Ovary (tissue), 9 donors: ENCODE data around the gene CEP41. TPM values are rescaled to one million over a fixed set of nuclear protein-coding genes. Genes with fewer than 3 reads are reported as not detected.

ENCODE experiments used
- DNase-seq, 5 donors: peaks; one replicate each; pipeline ENCODE4 v3.0.0-alpha.2; 2019 to 2020
- H3K27ac ChIP-seq, 2 donors: fragments of 200-600 bp; one replicate each; pipeline versions ENCODE4 v1.5.1 to v1.8.0; 2019 to 2022
- H3K27me3 ChIP-seq: fragments of 200-600 bp; one replicate; pipeline ENCODE4 v1.8.0; 2022
- H3K36me3 ChIP-seq: fragments of 200-600 bp; sonication (generic); one replicate; pipeline ENCODE4 v1.5.1; 2019
- H3K4me1 ChIP-seq: one replicate; pipeline ENCODE4 v1.8.1; 2013; ENCODE audit warnings: mild to moderate bottlenecking, moderate library complexity; ENCODE audit not compliant: insufficient read depth
- H3K4me3 ChIP-seq: fragments of 200-600 bp; sonication (generic); one replicate; pipeline ENCODE4 v1.5.1; 2017
- H3K9me3 ChIP-seq, 2 donors: fragments of 200-600 bp in 1 of 2; sonication (generic) in 1 of 2; one replicate each; pipeline versions ENCODE4 v1.5.1 to v1.8.1; 2013 to 2019; ENCODE audit warnings: mild to moderate bottlenecking in 1 of 2, moderate library complexity in 1 of 2
- CTCF ChIP-seq, 3 donors: fragments of 450-650 bp in 2 of 3; fragments of 200-600 bp in 1 of 3; IDR thresholded peaks; one replicate each; pipeline versions ENCODE4 v1.5.1 to v1.8.0; 2016 to 2022; ENCODE audit warnings: antibody characterized with exemption in 3 of 3, mild to moderate bottlenecking in 1 of 3
- EP300 ChIP-seq: sonication (generic); formaldehyde crosslinking; IDR thresholded peaks from one replicate; pipeline ENCODE4 v1.6.1; 2017; ENCODE audit warnings: antibody characterized with exemption
- POLR2A ChIP-seq: fragments of 450-650 bp; IDR thresholded peaks from one replicate; pipeline ENCODE4 v1.6.1; 2017; ENCODE audit warnings: antibody characterized with exemption, mild to moderate bottlenecking, moderate library complexity
- WGBS, 3 donors: extraction: QIAGEN DNeasy Blood & Tissue Kit in 1 of 3; methylation state at CpG; one replicate each; pipeline versions ENCODE4 v1.1.5 to v1.1.7; 2013 to 2017; 5-methylcytosine and 5-hydroxymethylcytosine counted together
- intact Hi-C, 4 donors: fragments of 100-400 bp; cut with DNase I; formaldehyde crosslinking; loops; one replicate each; pipeline versions ENCODE4 v1.11.0 to v1.15.1; 2022 to 2023
- polyA plus RNA-seq, 2 donors: library from polyadenylated mRNA; stranded (reverse); fragments of 200-250 nt in 1 of 2; fragments of 350-450 nt in 1 of 2; fragmentation: Illumina TruSeq in 1 of 2; extraction: RNeasy Lipid Tissue Mini Kit (QIAGEN cat#74804) in 1 of 2; gene quantifications; one replicate each; pipeline ENCODE4 v1.2.3, GENCODE V29; 2013 to 2014
- total RNA-seq, 7 donors: library from RNA; depleted of rRNA in 2 of 7; stranded (reverse); fragments of >200 nt in 2 of 7; fragmentation: NEBNext Ultra II Directional in 3 of 7; extraction: Animal tissue kit (Norgen Biotek cat#: 25700) in 3 of 7; gene quantifications; one replicate each; pipeline versions ENCODE4 v1.1.0 to v1.2.4, GENCODE V29; 2016 to 2023
- donor health status: DM: no; HTN: no; CAD: no; lungs with moderate emphysema.
- donor health status: DM: no; HTN: no; CAD: no.
- donor health status: Bipolar disorder and iron deficiency.
- donor health status: DM: yes; HTN: yes; CAD: no.
- donor health status: DM: no; HTN: no; CAD: no.
- donor health status: DM: yes; HTN: yes; CAD: no.

Gene CEP41
- total and polyA plus RNA-seq, 9 donors, result 1.8 to 21.3 (median 10.5) TPM

GRCh38 chr7:130483031-130483430 lies 42.2 kb upstream of the CEP41 start:
- no peak overlapping the region for H3K27ac ChIP-seq
- H3K36me3 ChIP-seq, result no peaks in the 10 kb centered on the region
- intact Hi-C loops, result loop anchor here in 1 of 4 donors (1.0 kb wide), 1 partner anchor 33 kb away; no protein-coding TSS in a partner anchor
- DNase-seq, result no peak
- no peaks in the 10 kb centered on the region for H3K9me3 ChIP-seq
- WGBS, 3 donors, result 96 to 98% (median 98%) methylated on average over 3 of the region's 3 CpGs
- H3K4me1 ChIP-seq, result peaks cover 4% of the 10 kb centered on the region
- H3K4me3 ChIP-seq, result no peak overlapping the region
- H3K27me3 ChIP-seq, result no peaks in the 10 kb centered on the region
- TF ChIP-seq EP300 (no peak), POLR2A (no peak), CTCF (IDR thresholded peaks at IDR 0.05) (no peak)

GRCh38 chr7:130481898-130482297 lies 41.1 kb upstream of the CEP41 start:
- Histone ChIP-seq H3K4me1 (peaks cover 4% of the 10 kb centered on the region), H3K4me3 (no peak overlapping the region), H3K36me3 (no peaks in the 10 kb centered on the region), H3K27ac (no peak overlapping the region), H3K9me3 (no peaks in the 10 kb centered on the region), H3K27me3 (no peaks in the 10 kb centered on the region)
- DNase-seq, result no peak
- TF ChIP-seq POLR2A, result no peak
- TF ChIP-seq CTCF (IDR thresholded peaks at IDR 0.05), result no peak
- no peak for TF ChIP-seq EP300
- intact Hi-C loops, result no loop called here
- 23 to 53% (median 39%) methylated on average over 1 of the region's 1 CpG for WGBS, 3 donors

- H3K4me3 ChIP-seq, result no peak overlapping the region
- no peaks in the 10 kb centered on the region for H3K27me3 ChIP-seq
- intact Hi-C loops, result no loop called here
- H3K9me3 ChIP-seq, result no peaks in the 10 kb centered on the region
- no peak for TF ChIP-seq CTCF (IDR thresholded peaks at IDR 0.05)
- no peak for TF ChIP-seq EP300
- no peak for TF ChIP-seq POLR2A
- H3K4me1 ChIP-seq, result no peaks in the 10 kb centered on the region
- H3K36me3 ChIP-seq, result no peaks in the 10 kb centered on the region
- H3K27ac ChIP-seq, result no peak overlapping the region
- 88 to 97% (median 88%) methylated on average over 1 of the region's 1 CpG for WGBS, 3 donors
- no peak for DNase-seq
Measured at GRCh38 chr7:130479716-130480400, 39.0 kb upstream of the CEP41 start.

DNA sequence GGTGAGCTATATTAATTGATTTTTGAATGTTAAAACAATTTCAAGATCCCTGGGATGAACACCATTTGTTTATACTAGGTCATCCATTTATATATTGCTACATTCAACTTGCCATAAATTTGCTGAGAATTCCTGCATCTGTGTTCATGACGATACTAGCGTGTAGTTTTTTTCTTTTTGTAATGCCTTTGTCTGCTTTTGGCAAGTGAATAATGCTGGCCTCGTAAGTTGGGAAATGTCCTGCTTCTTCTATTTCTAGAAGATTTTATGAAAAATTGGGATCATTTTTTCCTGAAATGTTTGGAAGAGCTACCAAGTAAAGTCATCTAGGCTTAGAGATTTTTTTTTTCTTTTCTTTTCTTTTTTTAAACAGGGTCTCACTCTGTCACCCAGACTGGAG lies 38.2 kb upstream of the CEP41 start:
- no peaks in the 10 kb centered on the region for H3K9me3 ChIP-seq
- intact Hi-C loops, result no loop called here
- no peak overlapping the region for H3K4me3 ChIP-seq
- WGBS, 3 donors, result 73 to 89% (median 88%) methylated on average over 3 of the region's 3 CpGs
- no peak overlapping the region for H3K27ac ChIP-seq
- TF ChIP-seq POLR2A (no peak), EP300 (no peak), CTCF (IDR thresholded peaks at IDR 0.05) (no peak)
- H3K36me3 ChIP-seq, result no peaks in the 10 kb centered on the region
- DNase-seq, result no peak
- H3K27me3 ChIP-seq, result no peaks in the 10 kb centered on the region
- H3K4me1 ChIP-seq, result no peaks in the 10 kb centered on the region
